WTC11 (cell line): ENCODE results near the gene TRIM10.

Source experiments
- CTCF ChIP-seq: fragments of 200-600 bp; IDR thresholded peaks from 2 replicates; pipeline ENCODE4 v1.8.0; 2022; ENCODE audit warnings: antibody characterized with exemption
- ETV6 ChIP-seq: sonication (generic); formaldehyde crosslinking; IDR thresholded peaks from 2 replicates; pipeline ENCODE4 v1.8.1; 2022; ENCODE audit warnings: mild to moderate bottlenecking, missing genetic modification reagents
- NFE2L1 ChIP-seq: sonication (generic); formaldehyde crosslinking; IDR thresholded peaks from 2 replicates; pipeline ENCODE4 v1.8.1; 2023; ENCODE audit warnings: missing genetic modification reagents
- TF ChIP-seq, protein P1 (sequence below): sonication (generic); formaldehyde crosslinking; IDR thresholded peaks from 2 replicates; pipeline ENCODE4 v1.8.1; 2023; ENCODE audit warnings: mild to moderate bottlenecking, moderate library complexity, missing genetic modification reagents

DNA sequence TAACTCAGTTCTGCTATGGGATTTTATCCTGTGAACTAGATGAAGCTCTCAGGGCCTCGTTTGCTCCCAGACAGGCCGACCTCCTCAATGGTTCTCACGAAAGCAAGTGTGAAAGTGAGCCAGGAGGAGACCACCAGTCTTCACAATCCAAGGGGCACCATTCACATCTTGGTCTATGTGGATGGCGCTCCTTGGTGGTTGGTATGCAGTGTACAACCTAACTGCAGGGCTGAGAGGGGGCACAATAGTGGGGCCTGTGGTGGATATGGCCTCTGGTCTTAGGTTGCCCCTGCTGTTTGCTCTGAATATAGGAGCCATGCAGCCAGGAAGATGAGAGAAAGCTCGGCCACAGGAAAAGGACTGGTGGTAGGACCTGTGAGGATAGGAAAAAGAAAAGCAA is 27.5 kb upstream of the TRIM10 start:
- TF ChIP-seq CTCF (no peak), ETV6 (CRISPR knock-in tag) (no peak), NFE2L1 (no peak)
- TF ChIP-seq, protein P1, sequence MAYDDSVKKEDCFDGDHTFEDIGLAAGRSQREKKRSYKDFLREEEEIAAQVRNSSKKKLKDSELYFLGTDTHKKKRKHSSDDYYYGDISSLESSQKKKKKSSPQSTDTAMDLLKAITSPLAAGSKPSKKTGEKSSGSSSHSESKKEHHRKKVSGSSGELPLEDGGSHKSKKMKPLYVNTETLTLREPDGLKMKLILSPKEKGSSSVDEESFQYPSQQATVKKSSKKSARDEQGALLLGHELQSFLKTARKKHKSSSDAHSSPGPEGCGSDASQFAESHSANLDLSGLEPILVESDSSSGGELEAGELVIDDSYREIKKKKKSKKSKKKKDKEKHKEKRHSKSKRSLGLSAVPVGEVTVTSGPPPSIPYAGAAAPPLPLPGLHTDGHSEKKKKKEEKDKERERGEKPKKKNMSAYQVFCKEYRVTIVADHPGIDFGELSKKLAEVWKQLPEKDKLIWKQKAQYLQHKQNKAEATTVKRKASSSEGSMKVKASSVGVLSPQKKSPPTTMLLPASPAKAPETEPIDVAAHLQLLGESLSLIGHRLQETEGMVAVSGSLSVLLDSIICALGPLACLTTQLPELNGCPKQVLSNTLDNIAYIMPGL (CRISPR knock-in tag): no peak
